ENCODE measurements around the gene TRIP13. TPM values are rescaled to one million over a fixed set of nuclear protein-coding genes. Genes with fewer than 3 reads are reported as not detected.

Gene TRIP13
- total RNA-seq, 1 experiment from 2014 or later = 69.0 TPM

- no peaks in the 10 kb centered on the region for H3K9me3 ChIP-seq (ENCODE audit: low read length)
- H3K4me1 ChIP-seq (ENCODE audit: insufficient read depth, low read length) = peaks cover 33% of the 10 kb centered on the region
- H4K20me1 ChIP-seq (ENCODE audit: low read length) = no peaks in the 10 kb centered on the region
- POLR2A ChIA-PET (ENCODE audit: unreplicated experiment) = no interaction called here
- no peak overlapping the region for H3K9ac ChIP-seq (ENCODE audit: low read length)
- intact Hi-C loops (cut with micrococcal nuclease) = no loop called here
- DNase-seq (no peak), ATAC-seq (no peak)
- no TSS peak for BruUV-seq (replicated peaks)
- no peaks in the 10 kb centered on the region for H3K9me2 ChIP-seq (replicated peaks; ENCODE audit: low read length)
- TF ChIP-seq EZH2phosphoT487 (IDR thresholded peaks at IDR 0.05; ENCODE audit: borderline replicate concordance, low read length) (no peak), CTCF (conservative IDR thresholded peaks at IDR 0.05; ENCODE audit: low read depth, low read length) (no peak), EZH2 (IDR thresholded peaks at IDR 0.05; ENCODE audit: low read length, unreplicated experiment) (no peak)
- H3K36me3 ChIP-seq (ENCODE audit: low read depth, low read length) = no peaks in the 10 kb centered on the region
- H2AFZ ChIP-seq (ENCODE audit: low read length) = no peak overlapping the region
- H3K79me2 ChIP-seq (ENCODE audit: low read length) = no peaks in the 10 kb centered on the region
- H3K27ac ChIP-seq (ENCODE audit: low read length) = no peak overlapping the region
- no peak overlapping the region for H3K4me2 ChIP-seq (ENCODE audit: low read length)
- CTCF ChIA-PET = no interaction called here
- H3K4me3 ChIP-seq (ENCODE audit: low read length) = no peak overlapping the region
- H3F3A ChIP-seq (ENCODE audit: low read length, unreplicated experiment) = no peaks in the 10 kb centered on the region
- peaks cover 13% of the 10 kb centered on the region for H3K27me3 ChIP-seq (ENCODE audit: low read length)
Observed at GRCh38 chr5:961002-961710, 68.5 kb downstream of the TRIP13 start.

- Histone ChIP-seq H3K79me2 (ENCODE audit: low read length) (no peaks in the 10 kb centered on the region), H2AFZ (ENCODE audit: low read length) (no peak overlapping the region), H3K9me3 (ENCODE audit: low read length) (no peaks in the 10 kb centered on the region), H3K4me2 (ENCODE audit: low read length) (no peak overlapping the region), H3K9ac (ENCODE audit: low read length) (no peak overlapping the region), H3F3A (ENCODE audit: low read length, unreplicated experiment) (no peaks in the 10 kb centered on the region), H3K4me1 (ENCODE audit: insufficient read depth, low read length) (peaks cover 29% of the 10 kb centered on the region), H3K9me2 (replicated peaks; ENCODE audit: low read length) (no peaks in the 10 kb centered on the region), H3K4me3 (ENCODE audit: low read length) (no peak overlapping the region), H4K20me1 (ENCODE audit: low read length) (no peaks in the 10 kb centered on the region), H3K27me3 (ENCODE audit: low read length) (peaks cover 17% of the 10 kb centered on the region), H3K27ac (ENCODE audit: low read length) (no peak overlapping the region), H3K36me3 (ENCODE audit: low read depth, low read length) (no peaks in the 10 kb centered on the region)
- no peak for TF ChIP-seq EZH2phosphoT487 (IDR thresholded peaks at IDR 0.05; ENCODE audit: borderline replicate concordance, low read length)
- no peak for TF ChIP-seq CTCF (conservative IDR thresholded peaks at IDR 0.05; ENCODE audit: low read depth, low read length)
- TF ChIP-seq EZH2 (IDR thresholded peaks at IDR 0.05; ENCODE audit: low read length, unreplicated experiment) = no peak
- CTCF ChIA-PET = no interaction called here
- BruUV-seq (replicated peaks) = no TSS peak
- no peak for ATAC-seq
- no peak for DNase-seq
- intact Hi-C loops (cut with micrococcal nuclease) = no loop called here
- POLR2A ChIA-PET (ENCODE audit: unreplicated experiment) = no interaction called here
Observed at GRCh38 chr5:961711-962240, 69.1 kb downstream of the TRIP13 start.

- ChIA-PET CTCF (no interaction called here), POLR2A (ENCODE audit: unreplicated experiment) (no interaction called here)
- ATAC-seq (no peak), DNase-seq (no peak)
- H3K4me2 ChIP-seq (ENCODE audit: low read length) = no peak overlapping the region
- no peaks in the 10 kb centered on the region for H3F3A ChIP-seq (ENCODE audit: low read length, unreplicated experiment)
- H3K27me3 ChIP-seq (ENCODE audit: low read length) = peaks cover 23% of the 10 kb centered on the region
- H3K9me2 ChIP-seq (replicated peaks; ENCODE audit: low read length) = no peaks in the 10 kb centered on the region
- no peak overlapping the region for H3K4me3 ChIP-seq (ENCODE audit: low read length)
- no peaks in the 10 kb centered on the region for H4K20me1 ChIP-seq (ENCODE audit: low read length)
- no peak overlapping the region for H3K9ac ChIP-seq (ENCODE audit: low read length)
- H3K4me1 ChIP-seq (ENCODE audit: insufficient read depth, low read length) = peaks cover 23% of the 10 kb centered on the region
- BruUV-seq (replicated peaks) = no TSS peak
- TF ChIP-seq EZH2phosphoT487 (IDR thresholded peaks at IDR 0.05; ENCODE audit: borderline replicate concordance, low read length) (no peak), EZH2 (IDR thresholded peaks at IDR 0.05; ENCODE audit: low read length, unreplicated experiment) (no peak), CTCF (conservative IDR thresholded peaks at IDR 0.05; ENCODE audit: low read depth, low read length) (no peak)
- no peak overlapping the region for H3K27ac ChIP-seq (ENCODE audit: low read length)
- H2AFZ ChIP-seq (ENCODE audit: low read length) = no peak overlapping the region
- no peaks in the 10 kb centered on the region for H3K79me2 ChIP-seq (ENCODE audit: low read length)
- intact Hi-C loops (cut with micrococcal nuclease) = no loop called here
- H3K9me3 ChIP-seq (ENCODE audit: low read length) = no peaks in the 10 kb centered on the region
- H3K36me3 ChIP-seq (ENCODE audit: low read depth, low read length) = no peaks in the 10 kb centered on the region
Observed at GRCh38 chr5:962386-962785, 69.7 kb downstream of the TRIP13 start.

Data from PC-3 (cell line).